ENCODE measurements around the gene ERBB4.

DNA sequence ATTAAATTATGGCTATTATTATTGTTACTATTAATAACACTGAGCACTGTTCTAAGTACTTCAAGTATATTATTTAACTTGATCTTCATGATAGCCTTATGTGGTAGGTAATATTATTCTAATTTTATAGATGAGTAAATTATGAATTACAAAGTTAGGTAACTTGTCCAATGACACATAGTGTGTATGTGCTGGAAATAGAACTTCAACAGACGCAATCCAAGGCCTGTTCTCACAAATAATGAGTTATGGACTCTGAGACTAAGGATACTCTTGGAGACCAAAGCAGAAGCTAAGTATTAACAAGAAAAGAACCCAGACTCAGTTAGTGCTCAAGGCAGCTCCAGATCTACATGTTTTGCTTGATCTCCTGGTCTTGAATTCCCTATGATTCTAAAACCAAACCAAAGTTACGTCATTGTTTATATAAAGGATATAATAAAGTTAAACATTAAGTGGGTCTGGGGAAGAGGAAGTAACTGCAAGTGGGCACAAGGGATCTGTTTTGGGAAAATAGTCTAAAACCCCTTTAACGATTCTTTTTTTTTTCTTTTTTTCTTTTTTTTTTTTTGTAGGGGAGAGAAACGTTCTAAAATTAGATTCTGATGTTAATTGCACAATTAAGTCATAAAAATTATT, 211.3 kb downstream of the ERBB4 start:
- TF ChIP-seq ZNF565 (CRISPR knock-in tag; conservative IDR thresholded peaks at IDR 0.05; ENCODE audit: low read depth) (no peak), ZFP30 (CRISPR knock-in tag; IDR thresholded peaks at IDR 0.05) (no peak), BACH2 (CRISPR knock-in tag; IDR thresholded peaks at IDR 0.05; ENCODE audit: borderline replicate concordance) (no peak), TCF4 (CRISPR knock-in tag; IDR thresholded peaks at IDR 0.05; ENCODE audit: borderline replicate concordance) (no peak), OSR1 (CRISPR knock-in tag; IDR thresholded peaks at IDR 0.05) (no peak), ARNTL (CRISPR knock-in tag; IDR thresholded peaks at IDR 0.05; ENCODE audit: borderline replicate concordance, low read depth) (no peak), ISL1 (CRISPR knock-in tag; IDR thresholded peaks at IDR 0.05) (no peak), TSHZ2 (CRISPR knock-in tag; IDR thresholded peaks at IDR 0.05) (no peak)
- TF ChIP-seq, protein P1, sequence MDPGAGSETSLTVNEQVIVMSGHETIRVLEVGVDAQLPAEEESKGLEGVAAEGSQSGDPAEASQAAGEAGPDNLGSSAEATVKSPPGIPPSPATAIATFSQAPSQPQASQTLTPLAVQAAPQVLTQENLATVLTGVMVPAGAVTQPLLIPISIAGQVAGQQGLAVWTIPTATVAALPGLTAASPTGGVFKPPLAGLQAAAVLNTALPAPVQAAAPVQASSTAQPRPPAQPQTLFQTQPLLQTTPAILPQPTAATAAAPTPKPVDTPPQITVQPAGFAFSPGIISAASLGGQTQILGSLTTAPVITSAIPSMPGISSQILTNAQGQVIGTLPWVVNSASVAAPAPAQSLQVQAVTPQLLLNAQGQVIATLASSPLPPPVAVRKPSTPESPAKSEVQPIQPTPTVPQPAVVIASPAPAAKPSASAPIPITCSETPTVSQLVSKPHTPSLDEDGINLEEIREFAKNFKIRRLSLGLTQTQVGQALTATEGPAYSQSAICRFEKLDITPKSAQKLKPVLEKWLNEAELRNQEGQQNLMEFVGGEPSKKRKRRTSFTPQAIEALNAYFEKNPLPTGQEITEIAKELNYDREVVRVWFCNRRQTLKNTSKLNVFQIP (CRISPR knock-in tag; IDR thresholded peaks at IDR 0.05; ENCODE audit: borderline replicate concordance, low read depth) = no peak

All from SK-N-SH treated with all-trans-retinoic acid at 6 μM for 48 hours (cell line).